SK-N-SH treated with all-trans-retinoic acid at 6 μM for 48 hours (cell line): ENCODE data around the gene FOXF2.

ENCODE experiments used
- ATAC-seq: fragments of 200-7000 bp; cut with Tn5 transposase; 3 replicates; pipeline ENCODE4 v1.9.1; 2020; ENCODE audit warnings: mild to moderate bottlenecking, moderate library complexity
- ARNTL ChIP-seq: fragments of 450-650 bp; formaldehyde crosslinking; IDR thresholded peaks from 2 replicates; pipeline ENCODE4 v1.5.0; 2020; ENCODE audit warnings: low read depth, mild to moderate bottlenecking, moderate library complexity, borderline replicate concordance
- BACH2 ChIP-seq: fragments of 250-450 bp; sonication (Bioruptor Pico); IDR thresholded peaks from 2 replicates; pipeline ENCODE4 v1.9.0; 2021; ENCODE audit warnings: mild to moderate bottlenecking, borderline replicate concordance
- CREB5 ChIP-seq: fragments of 250-450 bp; sonication (Bioruptor Pico); IDR thresholded peaks from 2 replicates; pipeline ENCODE4 v1.5.1; 2020; ENCODE audit warnings: low read depth, mild to moderate bottlenecking, moderate library complexity
- CSDC2 ChIP-seq: fragments of 250-450 bp; sonication (Bioruptor Pico); IDR thresholded peaks from 2 replicates; pipeline ENCODE4 v1.5.0; 2020; ENCODE audit warnings: mild to moderate bottlenecking, moderate library complexity
- CSRNP3 ChIP-seq: fragments of 250-450 bp; sonication (Bioruptor Pico); IDR thresholded peaks from 2 replicates; pipeline ENCODE4 v1.5.1; 2021; ENCODE audit warnings: mild to moderate bottlenecking, moderate library complexity
- ESRRG ChIP-seq: fragments of 250-450 bp; sonication (Bioruptor Pico); IDR thresholded peaks from 2 replicates; pipeline ENCODE4 v1.6.1; 2021; ENCODE audit warnings: mild to moderate bottlenecking
- ISL1 ChIP-seq: fragments of 250-450 bp; sonication (Bioruptor Pico); IDR thresholded peaks from 2 replicates; pipeline ENCODE4 v2.1.2; 2022; ENCODE audit warnings: mild to moderate bottlenecking, moderate library complexity
- OSR1 ChIP-seq: fragments of 250-450 bp; sonication (Bioruptor Pico); IDR thresholded peaks from 2 replicates; pipeline ENCODE4 v1.8.0; 2022; ENCODE audit warnings: moderate library complexity, mild to moderate bottlenecking, inconsistent platforms
- POU6F1 ChIP-seq: fragments of 250-450 bp; sonication (Bioruptor Pico); IDR thresholded peaks from 2 replicates; pipeline ENCODE4 v1.8.0; 2021; ENCODE audit warnings: low read depth, mild to moderate bottlenecking, moderate library complexity, borderline replicate concordance
- PPARA ChIP-seq: fragments of 250-450 bp; sonication (Bioruptor Pico); IDR thresholded peaks from 2 replicates; pipeline ENCODE4 v1.5.0; 2020; ENCODE audit warnings: mild to moderate bottlenecking, borderline replicate concordance
- RARB ChIP-seq: fragments of 250-450 bp; sonication (Bioruptor Pico); IDR thresholded peaks from 2 replicates; pipeline ENCODE4 v1.8.0; 2021; ENCODE audit warnings: mild to moderate bottlenecking, moderate library complexity
- SNAI2 ChIP-seq: fragments of 250-450 bp; sonication (Bioruptor Pico); IDR thresholded peaks from 2 replicates; pipeline ENCODE4 v1.5.0; 2020; ENCODE audit warnings: mild to moderate bottlenecking, moderate library complexity
- TCF4 ChIP-seq: fragments of 250-450 bp; sonication (Bioruptor Pico); IDR thresholded peaks from 2 replicates; pipeline ENCODE4 v1.8.0; 2021; ENCODE audit warnings: mild to moderate bottlenecking, moderate library complexity, borderline replicate concordance
- TOX ChIP-seq: fragments of 250-450 bp; sonication (Bioruptor Pico); IDR thresholded peaks from 2 replicates; pipeline ENCODE4 v1.8.0; 2021; ENCODE audit warnings: mild to moderate bottlenecking, moderate library complexity, borderline replicate concordance
- TSHZ2 ChIP-seq: fragments of 250-450 bp; sonication (Bioruptor Pico); IDR thresholded peaks from 2 replicates; pipeline ENCODE4 v1.5.0; 2020; ENCODE audit warnings: mild to moderate bottlenecking, moderate library complexity
- ZC3H10 ChIP-seq: fragments of 250-450 bp; sonication (Bioruptor Pico); IDR thresholded peaks from 2 replicates; pipeline ENCODE4 v1.5.1; 2021; ENCODE audit warnings: mild to moderate bottlenecking, moderate library complexity
- ZFP3 ChIP-seq: fragments of 250-450 bp; sonication (Bioruptor Pico); IDR thresholded peaks from 2 replicates; pipeline ENCODE4 v1.5.0; 2020; ENCODE audit warnings: mild to moderate bottlenecking, moderate library complexity
- ZFP30 ChIP-seq: fragments of 450-650 bp; formaldehyde crosslinking; IDR thresholded peaks from 2 replicates; pipeline ENCODE4 v1.5.0; 2022; ENCODE audit warnings: mild to moderate bottlenecking, moderate library complexity
- ZNF565 ChIP-seq: fragments of 450-650 bp; formaldehyde crosslinking; conservative IDR thresholded peaks from 2 replicates; pipeline ENCODE4 v1.5.0; 2020; ENCODE audit warnings: low read depth, mild to moderate bottlenecking, moderate library complexity
- ZNF70 ChIP-seq: fragments of 450-650 bp; formaldehyde crosslinking; IDR thresholded peaks from 2 replicates; pipeline ENCODE4 v1.5.0; 2020; ENCODE audit warnings: mild to moderate bottlenecking, moderate library complexity
- ZNF8 ChIP-seq: fragments of 450-650 bp; formaldehyde crosslinking; IDR thresholded peaks from 2 replicates; pipeline ENCODE4 v1.5.0; 2020; ENCODE audit warnings: mild to moderate bottlenecking, moderate library complexity

Gene FOXF2

GRCh38 chr6:1404713-1405098 is 15.3 kb downstream of the FOXF2 start:
- ATAC-seq, result no peak
- TF ChIP-seq CSDC2 (no peak), RARB (no peak), PPARA (CRISPR knock-in tag) (no peak), ISL1 (CRISPR knock-in tag) (no peak), ZFP3 (CRISPR knock-in tag) (no peak), POU6F1 (CRISPR knock-in tag) (no peak), ZNF565 (CRISPR knock-in tag) (no peak), ZC3H10 (no peak)

GRCh38 chr6:1405221-1405620 is 15.8 kb downstream of the FOXF2 start:
- no peak for ATAC-seq
- no peak for TF ChIP-seq CSRNP3
- TF ChIP-seq ZNF70 (CRISPR knock-in tag), result no peak
- no peak for TF ChIP-seq ISL1 (CRISPR knock-in tag)
- no peak for TF ChIP-seq ZNF565 (CRISPR knock-in tag)
- no peak for TF ChIP-seq OSR1 (CRISPR knock-in tag)
- TF ChIP-seq TOX (CRISPR knock-in tag), result no peak
- TF ChIP-seq ZFP3 (CRISPR knock-in tag), result no peak
- TF ChIP-seq BACH2 (CRISPR knock-in tag), result no peak
- TF ChIP-seq TSHZ2 (CRISPR knock-in tag), result no peak
- TF ChIP-seq TCF4, result no peak
- no peak for TF ChIP-seq SNAI2 (CRISPR knock-in tag)
- no peak for TF ChIP-seq ZFP30 (CRISPR knock-in tag)

- no peak for TF ChIP-seq OSR1 (CRISPR knock-in tag)
- TF ChIP-seq, all 23 proteins: peak for 0
- ATAC-seq, result no peak
Measured at GRCh38 chr6:1406306-1407072, 17.1 kb downstream of the FOXF2 start.

GRCh38 chr6:1407499-1407990 is 18.2 kb downstream of the FOXF2 start:
- ATAC-seq, result no peak
- no peak for TF ChIP-seq PPARA (CRISPR knock-in tag)
- no peak for TF ChIP-seq SNAI2 (CRISPR knock-in tag)
- no peak for TF ChIP-seq ZNF8 (CRISPR knock-in tag)
- TF ChIP-seq ZC3H10, result no peak
- TF ChIP-seq OSR1 (CRISPR knock-in tag), result no peak
- no peak for TF ChIP-seq ISL1 (CRISPR knock-in tag)
- no peak for TF ChIP-seq ZNF565 (CRISPR knock-in tag)
- TF ChIP-seq POU6F1 (CRISPR knock-in tag), result no peak
- TF ChIP-seq ZFP30 (CRISPR knock-in tag), result no peak
- TF ChIP-seq TOX (CRISPR knock-in tag), result no peak
- TF ChIP-seq TCF4, result no peak
- TF ChIP-seq CREB5 (CRISPR knock-in tag), result no peak
- TF ChIP-seq ZNF70 (CRISPR knock-in tag), result no peak
- TF ChIP-seq CSDC2, result no peak
- no peak for TF ChIP-seq BACH2 (CRISPR knock-in tag)
- TF ChIP-seq ESRRG (CRISPR knock-in tag), result no peak
- no peak for TF ChIP-seq ZFP3 (CRISPR knock-in tag)
- no peak for TF ChIP-seq RARB
- no peak for TF ChIP-seq TSHZ2 (CRISPR knock-in tag)
- no peak for TF ChIP-seq ARNTL (CRISPR knock-in tag)
- TF ChIP-seq, all 23 proteins: peak for 0
